ENCODE results near the gene SYT2.
"Not testable (repeated sequence)": the region's sequence is repeated elsewhere in the genome, so short reads cannot be mapped to it uniquely, and the experiment has no call there.

Gene SYT2

GRCh38 chr1:202590975-202591411 is 119.3 kb downstream of the SYT2 start:
- no peak for DNase-seq (ENCODE audit: low spot score)

GRCh38 chr1:202590126-202590525 is 120.1 kb downstream of the SYT2 start:
- DNase-seq (ENCODE audit: low spot score), result no peak

GRCh38 chr1:202589190-202589930 is 120.9 kb downstream of the SYT2 start:
- no peak for DNase-seq (ENCODE audit: low spot score)

GRCh38 chr1:202588503-202589189 is 121.6 kb downstream of the SYT2 start:
- no peak for DNase-seq (ENCODE audit: low spot score)

- DNase-seq (ENCODE audit: low spot score), result no peak
Measured at GRCh38 chr1:202587859-202588485, 122.3 kb downstream of the SYT2 start.

- no peak for DNase-seq (ENCODE audit: low spot score)
Measured at GRCh38 chr1:202586871-202587270, 123.4 kb downstream of the SYT2 start.

- no peak for DNase-seq (ENCODE audit: low spot score)
Measured at GRCh38 chr1:202586018-202586821, 124.0 kb downstream of the SYT2 start.

- no peak for DNase-seq (ENCODE audit: low spot score)
Measured at GRCh38 chr1:202585590-202585933, 124.7 kb downstream of the SYT2 start.

GRCh38 chr1:202584707-202585589 is 125.3 kb downstream of the SYT2 start:
- DNase-seq (ENCODE audit: low spot score), result no peak

- not testable (repeated sequence) for DNase-seq (ENCODE audit: low spot score)
Measured at GRCh38 chr1:202582350-202582749, 127.9 kb downstream of the SYT2 start.

- no peak for DNase-seq (ENCODE audit: low spot score)
Measured at GRCh38 chr1:202580619-202581018, 129.6 kb downstream of the SYT2 start.

GRCh38 chr1:202579806-202580205 is 130.4 kb downstream of the SYT2 start:
- no peak for DNase-seq (ENCODE audit: low spot score)

- DNase-seq (ENCODE audit: low spot score), result no peak
Measured at GRCh38 chr1:202578565-202578964, 131.7 kb downstream of the SYT2 start.

- no peak for DNase-seq (ENCODE audit: low spot score)
Measured at GRCh38 chr1:202578001-202578504, 132.2 kb downstream of the SYT2 start.

GRCh38 chr1:202577381-202577780 is 132.9 kb downstream of the SYT2 start:
- no peak for DNase-seq (ENCODE audit: low spot score)

GRCh38 chr1:202576816-202577215 is 133.4 kb downstream of the SYT2 start:
- DNase-seq (ENCODE audit: low spot score), result no peak

GRCh38 chr1:202575918-202576653 is 134.2 kb downstream of the SYT2 start:
- DNase-seq (ENCODE audit: low spot score), result no peak

GRCh38 chr1:202572867-202573266 is 137.4 kb downstream of the SYT2 start:
- DNase-seq (ENCODE audit: low spot score), result no peak

- peak; percentile 22 for DNase-seq (ENCODE audit: low spot score)
Measured at GRCh38 chr1:202571719-202572339, 138.4 kb downstream of the SYT2 start.
